Measurements from ENCODE around the gene KCNC3. TPM values are rescaled to one million over a fixed set of nuclear protein-coding genes. Genes with fewer than 3 reads are reported as not detected.

The KCNC3 gene
- total RNA-seq, 1 donor from 2014 or later = 44.3 TPM

- POLR2A ChIA-PET = interaction anchor here (0.6 to 10.6 kb wide), 24 partner anchors 8 to 1998 kb away, joined by 3 to 408 read pairs (median 6); partner anchors contain the start of genes AKT1S1, JOSD2, NAPSA and NR1H2
Measured at GRCh38 chr19:50328873-50329145, 368 bp downstream of the KCNC3 start.

GRCh38 chr19:50328224-50328872 is 829 bp downstream of the KCNC3 start:
- no peak for ATAC-seq (ENCODE audit: low read depth)
- H3K9me3 Mint-ChIP-seq = peaks cover 3% of the 10 kb centered on the region
- no peak overlapping the region for H3K27ac Mint-ChIP-seq
- peak overlapping the region; percentile 56 for H3K4me3 Mint-ChIP-seq
- peaks cover 69% of the 10 kb centered on the region for H3K4me1 Mint-ChIP-seq
- H3K36me3 Mint-ChIP-seq (ENCODE audit: low read depth) = peaks cover 9% of the 10 kb centered on the region
- intact Hi-C loops (cut with micrococcal nuclease) = loop anchor here (5.0 kb wide), 3 partner anchors 76 to 876 kb away; partner anchors contain the start of genes ALDH16A1, PIH1D1 and PRMT1
- CTCF ChIA-PET = interaction anchor here (0.6 to 2.1 kb wide), 7 partner anchors 13 to 408 kb away, joined by 3 to 20 read pairs (median 6); no protein-coding TSS in a partner anchor
- POLR2A ChIA-PET = interaction anchor here (0.6 to 10.6 kb wide), 20 partner anchors 8 to 736 kb away, joined by 3 to 408 read pairs (median 8); partner anchors contain the start of genes AKT1S1, NAPSA, NR1H2 and POLD1
- peaks cover 5% of the 10 kb centered on the region for H3K27me3 Mint-ChIP-seq
- no peak for TF ChIP-seq CTCF (IDR thresholded peaks at IDR 0.05)
- peak; percentile 44 for DNase-seq

More at GRCh38 chr19:50328873-50329145, 368 bp downstream of the KCNC3 start:
- Mint-ChIP-seq H3K36me3 (ENCODE audit: low read depth) (peaks cover 9% of the 10 kb centered on the region), H3K27ac (peak overlapping the region; percentile 98), H3K27me3 (peaks cover 5% of the 10 kb centered on the region), H3K4me1 (peaks cover 73% of the 10 kb centered on the region), H3K9me3 (peaks cover 3% of the 10 kb centered on the region), H3K4me3 (peak overlapping the region; percentile 93)
- TF ChIP-seq CTCF (IDR thresholded peaks at IDR 0.05) = no peak
- intact Hi-C loops (cut with micrococcal nuclease) = loop anchor here (1.0 to 5.0 kb wide), 12 partner anchors 12 to 877 kb away; partner anchors contain the start of genes AKT1S1, ALDH16A1, NR1H2 and PIH1D1
- ATAC-seq (ENCODE audit: low read depth) = no peak
- DNase-seq = no peak
- CTCF ChIA-PET = interaction anchor here (0.7 to 2.1 kb wide), 8 partner anchors 10 to 409 kb away, joined by 3 to 20 read pairs (median 5); no protein-coding TSS in a partner anchor

GRCh38 chr19:50327461-50328223 is 1.5 kb downstream of the KCNC3 start:
- Mint-ChIP-seq H3K27ac (no peak overlapping the region), H3K4me3 (peak overlapping the region; percentile 74), H3K9me3 (peaks cover 3% of the 10 kb centered on the region), H3K36me3 (ENCODE audit: low read depth) (peaks cover 12% of the 10 kb centered on the region), H3K4me1 (peaks cover 63% of the 10 kb centered on the region), H3K27me3 (peaks cover 5% of the 10 kb centered on the region)
- ATAC-seq (ENCODE audit: low read depth) = no peak
- ChIA-PET CTCF (interaction anchor here (0.6 to 2.1 kb wide), 5 partner anchors 14 to 73 kb away, joined by 3 to 20 read pairs (median 10); no protein-coding TSS in a partner anchor), POLR2A (interaction anchor here (1.9 to 10.6 kb wide), 4 partner anchors 19 to 88 kb away, joined by 5 to 408 read pairs (median 36); partner anchors contain the start of gene NR1H2)
- intact Hi-C loops (cut with micrococcal nuclease) = loop anchor here (5.0 kb wide), 3 partner anchors 75 to 875 kb away; partner anchors contain the start of genes ALDH16A1, PIH1D1 and PRMT1
- no peak for DNase-seq
- no peak for TF ChIP-seq CTCF (IDR thresholded peaks at IDR 0.05)

GRCh38 chr19:50327013-50327412 is 2.2 kb downstream of the KCNC3 start:
- peaks cover 57% of the 10 kb centered on the region for H3K4me1 Mint-ChIP-seq
- H3K27me3 Mint-ChIP-seq = peaks cover 5% of the 10 kb centered on the region
- ATAC-seq (ENCODE audit: low read depth) (no peak), DNase-seq (no peak)
- ChIA-PET POLR2A (interaction anchor here (0.7 to 10.6 kb wide), 2 partner anchors 20 to 150 kb away, joined by 7 to 408 read pairs; partner anchors contain the start of gene GARIN5A), CTCF (interaction anchor here (0.6 kb wide), 1 partner anchor 1282 kb away, joined by 3 read pairs; no protein-coding TSS in a partner anchor)
- no peak overlapping the region for H3K27ac Mint-ChIP-seq
- H3K9me3 Mint-ChIP-seq = peaks cover 3% of the 10 kb centered on the region
- H3K4me3 Mint-ChIP-seq = peak overlapping the region; percentile 74
- peaks cover 17% of the 10 kb centered on the region for H3K36me3 Mint-ChIP-seq (ENCODE audit: low read depth)
- no peak for TF ChIP-seq CTCF (IDR thresholded peaks at IDR 0.05)
- intact Hi-C loops (cut with micrococcal nuclease) = loop anchor here (5.0 kb wide), 3 partner anchors 75 to 875 kb away; partner anchors contain the start of genes ALDH16A1, PIH1D1 and PRMT1
